H9 (cell line): ENCODE measurements around the gene EFNB1. TPM values are rescaled to one million over a fixed set of nuclear protein-coding genes. Genes with fewer than 3 reads are reported as not detected.

Experiments
- DNase-seq: peaks from one replicate; pipeline ENCODE4 v3.0.0-alpha.2; 2017
- H2AFZ ChIP-seq: one replicate; pipeline ENCODE4 v1.6.1; 2013; ENCODE audit warnings: mild to moderate bottlenecking, low read length, control low read depth, moderate library complexity
- H2AK5ac ChIP-seq: 2 replicates; pipeline ENCODE4 v1.6.1; 2013; ENCODE audit warnings: low read length, control low read depth, mixed read lengths; ENCODE audit not compliant: insufficient read length
- H2BK120ac ChIP-seq: one replicate; pipeline ENCODE4 v1.6.1; 2013; ENCODE audit warnings: low read depth, mild to moderate bottlenecking, low read length, control low read depth, inconsistent platforms; ENCODE audit not compliant: poor library complexity, severe bottlenecking
- H2BK12ac ChIP-seq: 2 replicates; pipeline ENCODE4 v1.6.1; 2013; ENCODE audit warnings: low read length, control low read depth, mixed read lengths, low read depth; ENCODE audit not compliant: insufficient read length
- H2BK15ac ChIP-seq: 2 replicates; pipeline ENCODE4 v1.6.1; 2013; ENCODE audit warnings: low read depth, low read length, control low read depth
- H2BK20ac ChIP-seq: one replicate; pipeline ENCODE4 v1.6.1; 2013; ENCODE audit warnings: low read depth, mild to moderate bottlenecking, low read length, control low read depth, inconsistent platforms; ENCODE audit not compliant: poor library complexity, severe bottlenecking
- H2BK5ac ChIP-seq: 2 replicates; pipeline ENCODE4 v1.6.1; 2013; ENCODE audit warnings: low read length, control low read depth, mixed read lengths; ENCODE audit not compliant: insufficient read length
- H3K14ac ChIP-seq: 2 replicates; pipeline ENCODE4 v1.6.1; 2013; ENCODE audit warnings: low read length, control low read depth; ENCODE audit not compliant: insufficient read depth
- H3K18ac ChIP-seq: 2 replicates; pipeline ENCODE4 v1.6.1; 2013; ENCODE audit warnings: low read depth, mild to moderate bottlenecking, mixed read lengths, low read length, control low read depth; ENCODE audit not compliant: insufficient read length
- H3K23ac ChIP-seq: 2 replicates; pipeline ENCODE4 v1.6.1; 2013; ENCODE audit warnings: low read length, control low read depth, mixed read lengths, low read depth; ENCODE audit not compliant: insufficient read length
- H3K23me2 ChIP-seq: 2 replicates; pipeline ENCODE4 v1.6.1; 2013; ENCODE audit warnings: low read depth, mild to moderate bottlenecking, mixed read lengths, low read length, control low read depth; ENCODE audit not compliant: insufficient read length, poor library complexity, severe bottlenecking
- H3K27ac ChIP-seq: 2 replicates; pipeline ENCODE4 v1.5.1; 2013; ENCODE audit warnings: low read length, control low read depth, mixed read lengths, low read depth; ENCODE audit not compliant: insufficient read length
- H3K27me3 ChIP-seq: 2 replicates; pipeline ENCODE4 v1.6.1; 2013; ENCODE audit warnings: low read length, control low read depth, inconsistent platforms; ENCODE audit not compliant: insufficient read depth
- H3K4ac ChIP-seq: 2 replicates; pipeline ENCODE4 v1.6.1; 2013; ENCODE audit warnings: low read depth, mild to moderate bottlenecking, control low read depth, inconsistent platforms, low read length, moderate library complexity
- H3K4me1 ChIP-seq: 2 replicates; pipeline ENCODE4 v1.6.1; 2013; ENCODE audit warnings: low read length, control low read depth, inconsistent platforms; ENCODE audit not compliant: insufficient read depth
- H3K4me2 ChIP-seq: 2 replicates; pipeline ENCODE4 v1.6.1; 2013; ENCODE audit warnings: low read length, control low read depth, mixed read lengths; ENCODE audit not compliant: insufficient read length, insufficient read depth
- H3K56ac ChIP-seq: 2 replicates; pipeline ENCODE4 v1.6.1; 2013; ENCODE audit warnings: low read depth, mild to moderate bottlenecking, mixed read lengths, low read length, control low read depth; ENCODE audit not compliant: insufficient read length
- H3K79me1 ChIP-seq: 2 replicates; pipeline ENCODE4 v1.6.1; 2013; ENCODE audit warnings: low read depth, mild to moderate bottlenecking, moderate library complexity, low read length, control low read depth, inconsistent platforms; ENCODE audit not compliant: insufficient read depth, poor library complexity, severe bottlenecking
- H3K79me2 ChIP-seq: 2 replicates; pipeline ENCODE4 v1.6.1; 2013; ENCODE audit warnings: low read length, control low read depth, inconsistent platforms; ENCODE audit not compliant: insufficient read depth
- H3K9ac ChIP-seq: 2 replicates; pipeline ENCODE4 v1.6.1; 2013; ENCODE audit warnings: low read length, control low read depth, mixed read lengths; ENCODE audit not compliant: insufficient read length; ENCODE audit errors: extremely low read depth
- H3K9me3 ChIP-seq: one replicate; pipeline ENCODE4 v1.6.1; 2013; ENCODE audit warnings: low read depth, low read length, inconsistent platforms; ENCODE audit not compliant: control insufficient read depth
- H3T11ph ChIP-seq: one replicate; pipeline ENCODE4 v1.6.1; 2013; ENCODE audit warnings: mild to moderate bottlenecking, low read length, control low read depth, inconsistent platforms
- H4K20me1 ChIP-seq: one replicate; pipeline ENCODE4 v1.6.1; 2013; ENCODE audit not compliant: control insufficient read depth, insufficient read length, insufficient read depth
- H4K5ac ChIP-seq: 2 replicates; pipeline ENCODE4 v1.6.1; 2013; ENCODE audit warnings: low read depth, mild to moderate bottlenecking, mixed read lengths, low read length, control low read depth; ENCODE audit not compliant: insufficient read length
- H4K8ac ChIP-seq: replicated peaks from 2 replicates; pipeline ENCODE4 v1.6.1; 2013; ENCODE audit warnings: low read length, control low read depth, mixed read lengths, low read depth; ENCODE audit not compliant: insufficient read length
- H4K91ac ChIP-seq: 2 replicates; pipeline ENCODE4 v1.6.1; 2013; ENCODE audit warnings: low read depth, mild to moderate bottlenecking, moderate library complexity, mixed read lengths, low read length, control low read depth; ENCODE audit not compliant: insufficient read length
- H3K27ac Mint-ChIP-seq, 3 experiments: 2 replicates in 2 of 3; 3 replicates in 1 of 3; pipeline ENCODE4 v1.8.0; 2020 to 2021; ENCODE audit warnings: mixed read lengths in 3 of 3, mild to moderate bottlenecking in 1 of 3, moderate library complexity in 1 of 3
- H3K27me3 Mint-ChIP-seq: 2 replicates; pipeline ENCODE4 v1.8.0; 2021; ENCODE audit warnings: low read depth, mild to moderate bottlenecking, moderate library complexity, mixed read lengths
- H3K36me3 Mint-ChIP-seq, 3 experiments: 2 replicates in 2 of 3; 3 replicates in 1 of 3; pipeline ENCODE4 v1.8.0; 2020 to 2021; ENCODE audit warnings: low read depth in 3 of 3, mixed read lengths in 3 of 3; ENCODE audit not compliant: insufficient read depth in 1 of 3
- H3K4me1 Mint-ChIP-seq, 2 experiments: 2 replicates each; pipeline ENCODE4 v1.8.0; 2020; ENCODE audit warnings: mixed read lengths in 2 of 2
- H3K4me3 Mint-ChIP-seq, 2 experiments: 2 replicates in 1 of 2; 3 replicates in 1 of 2; pipeline ENCODE4 v1.8.0; 2020 to 2021; ENCODE audit warnings: mild to moderate bottlenecking in 2 of 2, mixed read lengths in 2 of 2, moderate library complexity in 1 of 2
- H3K9me3 Mint-ChIP-seq, 2 experiments: 2 replicates in 1 of 2; 3 replicates in 1 of 2; pipeline ENCODE4 v1.8.0; 2020; ENCODE audit warnings: mild to moderate bottlenecking in 2 of 2, mixed read lengths in 2 of 2, moderate library complexity in 1 of 2
- WGBS: extraction: QIAGEN DNeasy Blood & Tissue Kit; methylation state at CpG from one replicate; pipeline ENCODE4 v1.1.7; 2013; ENCODE audit warnings: missing lambda C conversion rate, low lambda C conversion rate, mixed read lengths; ENCODE audit not compliant: insufficient read length; ENCODE audit errors: extremely low coverage; 5-methylcytosine and 5-hydroxymethylcytosine counted together
- total RNA-seq: library from RNA; stranded (reverse); gene quantifications from 2 replicates; pipeline ENCODE4 v1.2.1, GENCODE V29; 2021
- TF ChIP-seq, protein P1 (sequence below): fragments of 200-600 bp; sonication (generic); conservative IDR thresholded peaks from 3 replicates; pipeline ENCODE4 v1.8.0; 2021; ENCODE audit warnings: antibody characterized with exemption, mild to moderate bottlenecking

The EFNB1 gene
- total RNA-seq, 1 experiment from 2014 or later = 3.1 TPM

- no peaks in the 10 kb centered on the region for H3K79me1 ChIP-seq
- H2BK15ac ChIP-seq = no peak overlapping the region
- DNase-seq = no peak
- H3K27ac ChIP-seq = no peak overlapping the region
- Mint-ChIP-seq H3K4me1 (peaks cover 31 to 35% of the 10 kb centered on the region in 2 experiments), H3K4me3 (no peak overlapping the region), H3K9me3 (peaks cover 50 to 69% of the 10 kb centered on the region in 2 experiments), H3K27ac (no peak overlapping the region), H3K36me3 (peaks cover 11 to 22% (median 14%) of the 10 kb centered on the region in 3 experiments), H3K27me3 (peaks cover 26% of the 10 kb centered on the region)
- no peak overlapping the region for H4K91ac ChIP-seq
- H2AK5ac ChIP-seq = no peak overlapping the region
- no peaks in the 10 kb centered on the region for H4K20me1 ChIP-seq
- no peak overlapping the region for H3K9ac ChIP-seq
- no peaks in the 10 kb centered on the region for H3K9me3 ChIP-seq
- H4K8ac ChIP-seq = no peak overlapping the region
- no peak overlapping the region for H2AFZ ChIP-seq
- no peaks in the 10 kb centered on the region for H3K23me2 ChIP-seq
- no peaks in the 10 kb centered on the region for H3K79me2 ChIP-seq
- peaks cover 13% of the 10 kb centered on the region for H3K27me3 ChIP-seq
- TF ChIP-seq, protein P1, sequence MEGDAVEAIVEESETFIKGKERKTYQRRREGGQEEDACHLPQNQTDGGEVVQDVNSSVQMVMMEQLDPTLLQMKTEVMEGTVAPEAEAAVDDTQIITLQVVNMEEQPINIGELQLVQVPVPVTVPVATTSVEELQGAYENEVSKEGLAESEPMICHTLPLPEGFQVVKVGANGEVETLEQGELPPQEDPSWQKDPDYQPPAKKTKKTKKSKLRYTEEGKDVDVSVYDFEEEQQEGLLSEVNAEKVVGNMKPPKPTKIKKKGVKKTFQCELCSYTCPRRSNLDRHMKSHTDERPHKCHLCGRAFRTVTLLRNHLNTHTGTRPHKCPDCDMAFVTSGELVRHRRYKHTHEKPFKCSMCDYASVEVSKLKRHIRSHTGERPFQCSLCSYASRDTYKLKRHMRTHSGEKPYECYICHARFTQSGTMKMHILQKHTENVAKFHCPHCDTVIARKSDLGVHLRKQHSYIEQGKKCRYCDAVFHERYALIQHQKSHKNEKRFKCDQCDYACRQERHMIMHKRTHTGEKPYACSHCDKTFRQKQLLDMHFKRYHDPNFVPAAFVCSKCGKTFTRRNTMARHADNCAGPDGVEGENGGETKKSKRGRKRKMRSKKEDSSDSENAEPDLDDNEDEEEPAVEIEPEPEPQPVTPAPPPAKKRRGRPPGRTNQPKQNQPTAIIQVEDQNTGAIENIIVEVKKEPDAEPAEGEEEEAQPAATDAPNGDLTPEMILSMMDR = no peak
- H3K23ac ChIP-seq = no peak overlapping the region
- H3K56ac ChIP-seq = no peak overlapping the region
- H4K5ac ChIP-seq = no peak overlapping the region
- H2BK120ac ChIP-seq = no peak overlapping the region
- no CpG with 5 or more reads among the region's 5 CpGs for WGBS
- H3K4me1 ChIP-seq = peaks cover 4% of the 10 kb centered on the region; the same call in 1 of the 2 replicates
- H2BK12ac ChIP-seq = no peak overlapping the region
- H3K4ac ChIP-seq = no peak overlapping the region
- H3K18ac ChIP-seq = no peak overlapping the region
- H2BK5ac ChIP-seq = no peak overlapping the region
- no peak overlapping the region for H2BK20ac ChIP-seq
- no peak overlapping the region for H3K4me2 ChIP-seq
- H3K14ac ChIP-seq = no peak overlapping the region
- H3T11ph ChIP-seq = no peak overlapping the region
Observed at GRCh38 chrX:68844581-68844980, 15.8 kb downstream of the EFNB1 start.
